HFF-Myc (cell line): ENCODE results near the gene TRIM73.
"Not testable (repeated sequence)": the region's sequence is repeated elsewhere in the genome, so short reads cannot be mapped to it uniquely, and the experiment has no call there.

Source experiments
- DNase-seq: peaks from one replicate; pipeline ENCODE4 v3.0.0-alpha.2; 2011; ENCODE audit warnings: low read depth; ENCODE audit errors: extremely low read depth
- H3K4me3 ChIP-seq: replicated peaks from 2 replicates; pipeline ENCODE4 v1.5.1; 2011; ENCODE audit warnings: low read depth, mild to moderate bottlenecking, control low read depth, low read length

Gene TRIM73

DNA sequence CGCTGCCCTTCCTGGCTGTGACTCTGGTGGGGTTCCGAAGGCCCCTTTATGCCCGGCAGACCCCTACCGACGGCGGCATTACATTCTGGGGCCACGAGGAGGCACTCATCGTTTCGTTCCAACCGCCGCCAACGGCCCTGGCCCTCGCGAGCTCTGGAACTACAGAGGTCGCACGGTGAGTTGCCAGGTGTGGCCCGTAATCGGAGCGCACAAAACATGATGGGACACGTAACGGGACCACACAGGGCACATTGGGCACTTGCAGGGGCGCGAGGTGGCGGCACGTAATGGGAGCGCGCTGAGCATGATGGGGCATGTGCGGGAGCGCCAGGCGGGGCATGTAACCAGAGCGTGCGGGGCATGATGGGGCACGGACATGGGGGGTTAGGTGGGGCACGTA, at the start of gene TRIM73:
Gene TRIM73 (plus strand): TSS at position 301 of the 400 bp plus-strand sequence. CDS start 3,305 bp downstream, outside the sequence.
- not testable (repeated sequence) for DNase-seq, H3K4me3 ChIP-seq

DNA sequence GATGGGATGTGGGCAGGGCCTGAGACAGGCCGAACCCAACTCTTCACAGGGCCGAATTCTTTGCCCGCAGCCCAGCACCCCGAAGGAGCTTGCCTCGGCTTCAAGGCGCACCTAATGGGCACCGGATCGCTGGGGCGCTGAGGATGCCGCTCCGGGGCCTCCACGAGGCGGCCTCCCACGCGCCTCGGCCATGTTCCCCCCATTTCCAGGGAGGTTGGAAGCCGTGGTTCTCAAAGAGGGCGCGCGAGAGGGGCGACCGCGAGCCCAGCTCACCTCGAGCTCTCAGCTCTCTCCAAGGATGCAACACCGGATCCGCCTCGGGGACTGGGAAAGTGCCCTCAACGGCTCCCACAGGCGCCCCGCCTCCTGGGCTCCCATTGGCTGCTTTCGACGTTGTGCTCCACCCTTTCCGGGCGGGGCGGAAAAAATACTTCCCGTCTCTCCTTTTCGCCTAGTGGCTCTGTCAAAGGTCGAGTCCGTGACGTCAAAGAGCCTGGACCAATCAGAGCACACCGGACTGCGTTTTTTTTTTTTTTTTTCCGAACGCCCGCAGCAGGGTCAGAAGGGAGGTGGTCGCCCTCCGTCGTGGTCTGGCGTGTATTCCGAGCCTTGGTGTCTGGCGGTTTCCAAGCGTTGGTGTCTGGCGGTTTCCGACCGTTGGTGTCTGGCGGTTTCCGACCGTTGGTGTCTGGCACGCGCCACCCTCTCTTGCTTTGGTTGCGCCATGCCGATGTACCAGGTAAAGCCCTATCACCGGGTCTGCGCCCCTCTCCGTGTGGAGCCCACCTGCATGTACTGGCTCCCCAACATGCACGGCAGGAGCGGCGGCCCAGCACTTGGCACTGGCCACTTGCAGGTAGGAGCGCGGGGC, 36.5 kb upstream of the TRIM73 start:
- peak overlapping the region; percentile 45 for H3K4me3 ChIP-seq
- not testable (repeated sequence) for DNase-seq

DNA sequence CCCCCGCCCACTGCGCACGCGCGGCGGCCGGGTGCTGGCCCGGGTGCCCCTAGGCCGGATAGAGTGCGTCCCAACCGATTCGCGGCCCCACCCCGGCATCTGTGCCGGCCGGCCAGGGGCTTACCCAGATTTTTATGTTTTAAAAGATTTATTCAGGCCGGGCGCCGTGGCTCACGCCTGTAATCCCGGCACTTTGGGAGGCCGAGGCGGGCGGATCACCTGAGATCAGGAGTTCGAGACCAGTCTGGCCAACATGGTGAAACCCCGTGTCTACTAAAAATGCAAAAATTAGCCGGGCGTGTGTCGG, 35.9 kb upstream of the TRIM73 start:
- not testable (repeated sequence) for DNase-seq
- H3K4me3 ChIP-seq: peak overlapping the region; percentile 45

DNA sequence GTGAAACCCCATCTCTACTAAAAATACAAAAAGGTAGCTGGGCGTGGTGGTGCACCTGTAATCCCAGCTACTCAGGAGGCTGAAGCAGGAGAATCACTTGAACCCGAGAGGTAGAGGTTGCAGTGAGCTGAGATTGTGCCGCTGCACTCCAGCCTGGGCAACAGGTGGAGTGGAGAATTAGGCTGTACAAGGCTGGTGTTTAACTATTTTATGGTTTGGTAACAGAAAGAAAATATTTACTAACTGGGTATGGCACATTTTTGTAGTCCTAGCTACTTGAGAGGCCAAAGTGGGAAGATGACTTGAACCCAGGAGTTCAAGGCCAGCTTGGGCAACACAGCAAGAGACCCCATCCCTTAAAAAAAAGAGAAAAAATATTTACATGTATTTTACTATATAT, 31.4 kb upstream of the TRIM73 start:
- not testable (repeated sequence) for H3K4me3 ChIP-seq, DNase-seq

DNA sequence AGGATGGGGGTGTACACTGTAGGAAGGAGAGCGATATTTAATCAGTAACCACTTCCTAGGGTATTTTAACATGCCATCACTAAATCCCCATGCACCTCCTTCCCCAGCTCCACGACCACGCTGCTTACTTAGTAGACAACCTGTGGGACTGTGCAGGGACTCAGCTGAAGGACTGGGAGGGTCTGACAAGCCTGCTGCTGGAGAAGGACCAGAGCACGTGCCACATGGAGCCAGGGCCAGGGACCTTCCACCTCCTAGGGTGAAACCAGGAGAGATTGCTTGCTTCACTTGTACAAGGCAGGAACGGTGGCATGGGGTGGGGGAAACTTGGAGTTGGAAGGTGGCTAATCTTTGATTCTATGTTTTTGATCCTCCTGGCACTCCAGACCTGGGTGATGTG, 28.8 kb upstream of the TRIM73 start:
- DNase-seq, H3K4me3 ChIP-seq: not testable (repeated sequence)

DNA sequence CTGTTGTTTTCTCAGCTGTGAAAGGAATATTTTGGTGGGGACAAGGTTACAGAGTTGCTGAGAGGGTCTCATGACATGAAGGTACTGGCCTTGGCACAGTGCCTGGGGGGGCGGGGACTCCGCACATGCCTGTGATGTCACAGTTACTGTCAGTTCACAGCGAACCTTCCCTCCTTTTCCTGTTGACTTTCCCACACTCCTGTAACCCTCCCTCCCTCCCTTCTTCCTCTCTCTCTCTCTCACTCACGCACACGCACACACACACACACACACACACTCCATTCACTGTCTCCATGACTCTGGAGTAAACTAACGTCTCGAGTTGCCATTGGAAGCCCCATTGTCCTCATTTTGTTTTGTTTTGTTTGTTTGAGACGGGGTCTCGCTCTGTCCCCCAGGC, 28.1 kb upstream of the TRIM73 start:
- not testable (repeated sequence) for H3K4me3 ChIP-seq, DNase-seq

DNA sequence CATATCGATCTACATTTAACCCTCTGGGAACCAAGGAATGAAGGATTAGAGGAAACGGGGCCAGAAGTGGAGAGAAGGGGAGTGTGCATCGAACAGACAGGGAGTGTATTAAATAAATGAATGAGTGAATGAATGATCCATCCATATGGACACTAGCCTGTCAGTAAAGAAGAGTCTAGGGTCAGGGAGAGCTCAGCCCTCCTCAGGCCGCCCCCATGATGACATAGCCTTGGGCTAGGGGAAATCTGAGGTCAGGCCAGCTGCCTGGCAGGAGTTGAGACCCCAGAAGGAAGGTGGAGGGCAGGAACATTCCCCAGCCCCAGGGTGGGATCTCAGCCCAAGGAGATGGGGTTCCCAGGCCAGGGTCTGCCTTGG, 21.3 kb upstream of the TRIM73 start:
- H3K4me3 ChIP-seq, DNase-seq: not testable (repeated sequence)

DNA sequence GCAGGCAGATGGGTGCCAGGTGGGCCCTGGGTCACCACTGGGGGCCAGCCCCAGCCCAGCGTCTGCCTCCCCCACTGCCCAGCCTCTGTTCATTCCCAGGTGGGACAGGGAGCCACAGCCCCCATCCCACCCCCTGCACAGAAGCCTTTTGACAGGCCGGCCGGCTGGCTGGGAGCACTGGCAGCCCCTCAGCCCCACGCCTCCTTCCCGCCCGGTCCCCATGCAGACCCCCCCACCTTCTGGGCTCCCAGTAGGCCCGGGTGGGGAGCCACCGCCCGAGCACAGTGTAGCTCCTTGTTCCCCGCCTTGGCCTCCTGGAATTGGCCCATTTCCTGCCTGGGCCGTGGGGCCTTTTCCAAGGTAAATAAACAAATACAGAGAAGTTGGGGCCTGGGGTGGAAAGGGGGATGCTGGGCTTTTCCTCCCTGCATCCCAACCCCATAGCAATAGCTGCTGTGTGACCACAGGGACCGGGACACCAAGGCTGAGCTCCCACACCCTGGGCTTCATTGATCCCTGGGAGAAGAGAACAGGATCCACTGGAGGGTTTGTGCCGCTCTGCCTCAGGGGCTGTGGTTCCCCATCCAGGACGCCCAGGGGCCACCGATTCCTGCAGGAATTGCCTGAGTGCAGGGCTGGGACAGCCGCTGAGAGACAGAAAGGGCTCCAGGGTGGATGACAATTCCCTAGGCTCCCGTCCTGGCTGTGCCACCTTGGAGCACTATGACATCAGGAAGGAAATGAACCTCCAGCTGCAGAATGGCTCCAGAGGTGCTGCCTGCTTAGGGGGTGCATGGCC, 20.7 kb upstream of the TRIM73 start:
- not testable (repeated sequence) for H3K4me3 ChIP-seq, DNase-seq

DNA sequence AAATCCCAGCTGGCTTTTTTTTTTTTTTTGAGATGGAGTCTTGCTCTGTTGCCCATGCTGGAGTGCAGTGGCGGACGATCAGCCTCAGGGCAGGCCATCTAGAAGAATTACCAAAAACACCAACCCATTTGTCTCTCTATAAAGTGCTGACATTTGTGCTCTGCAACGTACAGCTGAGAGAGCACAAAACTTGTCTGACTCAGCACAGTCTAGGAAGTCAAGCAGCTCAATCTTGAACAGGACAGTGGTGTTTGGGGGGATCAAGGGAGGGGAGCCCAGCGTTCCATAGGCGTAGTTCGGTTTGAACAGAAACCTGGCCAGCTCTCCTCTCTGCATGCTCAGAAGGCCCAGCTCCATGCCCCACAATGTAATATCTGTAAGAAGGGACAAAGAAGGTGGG, 2.2 kb upstream of the TRIM73 start:
- not testable (repeated sequence) for DNase-seq, H3K4me3 ChIP-seq

DNA sequence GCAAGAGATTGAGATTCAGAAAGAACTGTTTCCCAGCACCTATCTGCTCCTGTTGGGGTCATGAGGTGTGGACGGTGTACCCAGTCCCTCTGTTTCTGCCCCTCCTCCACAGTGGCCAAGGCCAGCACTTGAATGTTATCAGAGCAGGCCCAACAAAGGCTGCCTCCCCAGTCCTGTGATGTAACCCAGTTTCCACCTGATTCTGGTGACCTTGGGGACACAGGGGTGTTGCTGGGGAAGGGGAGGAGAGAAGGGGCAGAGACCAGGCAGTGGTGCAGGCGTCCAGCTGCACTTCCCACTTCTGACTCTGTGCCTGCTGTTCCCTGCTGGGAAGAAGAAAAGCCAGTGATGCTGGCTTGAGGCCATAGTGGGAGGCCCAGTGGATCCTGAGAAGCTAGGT, 2.4 kb downstream of the TRIM73 start:
- H3K4me3 ChIP-seq, DNase-seq: not testable (repeated sequence)

DNA sequence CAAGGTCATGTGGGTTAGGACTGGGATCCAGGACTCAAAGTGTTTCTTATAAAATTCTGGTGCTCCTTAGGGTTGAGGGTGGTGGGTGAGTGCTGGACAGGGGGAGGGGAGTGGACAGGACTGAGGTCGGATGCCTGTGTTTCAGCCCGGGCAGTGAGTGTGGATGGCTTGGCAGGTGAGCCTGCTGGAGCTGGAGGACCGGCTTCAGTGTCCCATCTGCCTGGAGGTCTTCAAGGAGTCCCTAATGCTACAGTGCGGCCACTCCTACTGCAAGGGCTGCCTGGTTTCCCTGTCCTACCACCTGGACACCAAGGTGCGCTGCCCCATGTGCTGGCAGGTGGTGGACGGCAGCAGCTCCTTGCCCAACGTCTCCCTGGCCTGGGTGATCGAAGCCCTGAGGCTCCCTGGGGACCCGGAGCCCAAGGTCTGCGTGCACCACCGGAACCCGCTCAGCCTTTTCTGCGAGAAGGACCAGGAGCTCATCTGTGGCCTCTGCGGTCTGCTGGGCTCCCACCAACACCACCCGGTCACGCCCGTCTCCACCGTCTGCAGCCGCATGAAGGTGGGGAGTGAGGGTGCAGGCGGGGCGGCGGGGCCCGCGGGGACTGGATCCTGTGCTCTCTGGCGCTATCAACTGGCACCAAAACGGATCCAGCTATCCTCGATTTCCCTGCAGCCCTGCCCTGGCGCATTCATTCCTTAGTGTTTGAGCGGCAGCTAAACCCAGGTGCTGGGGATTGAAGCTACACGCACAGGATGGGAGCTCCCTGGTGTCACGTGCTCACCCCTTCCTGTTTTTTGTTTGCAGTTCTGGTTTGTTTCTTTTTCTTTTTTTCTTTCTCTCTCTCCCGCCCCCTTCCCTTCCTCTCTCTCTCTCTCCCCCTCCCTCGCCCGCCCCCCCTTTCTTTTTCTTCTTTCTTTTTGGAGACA, 3.6 kb downstream of the TRIM73 start:
- DNase-seq, H3K4me3 ChIP-seq: not testable (repeated sequence)

DNA sequence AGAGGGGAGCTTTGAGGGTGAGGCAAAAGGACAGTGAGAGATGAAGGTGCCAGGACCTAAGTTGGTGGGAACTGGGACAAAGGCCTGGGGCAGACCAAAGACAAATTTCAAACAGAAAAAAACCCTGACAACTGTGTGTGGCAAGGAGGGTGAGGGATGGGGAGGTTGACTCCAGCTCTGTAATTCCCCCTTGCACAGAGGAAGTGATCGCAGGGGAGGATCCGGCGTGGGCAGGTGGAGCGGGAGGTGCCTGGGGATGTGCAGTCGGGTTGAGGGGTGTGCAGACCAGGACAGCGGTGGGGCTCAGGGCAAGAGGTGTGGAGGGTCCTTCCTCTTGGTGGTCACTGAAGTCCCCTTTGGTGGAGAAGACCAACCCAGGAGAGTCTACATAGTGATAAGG, 5.1 kb downstream of the TRIM73 start:
- not testable (repeated sequence) for DNase-seq, H3K4me3 ChIP-seq

DNA sequence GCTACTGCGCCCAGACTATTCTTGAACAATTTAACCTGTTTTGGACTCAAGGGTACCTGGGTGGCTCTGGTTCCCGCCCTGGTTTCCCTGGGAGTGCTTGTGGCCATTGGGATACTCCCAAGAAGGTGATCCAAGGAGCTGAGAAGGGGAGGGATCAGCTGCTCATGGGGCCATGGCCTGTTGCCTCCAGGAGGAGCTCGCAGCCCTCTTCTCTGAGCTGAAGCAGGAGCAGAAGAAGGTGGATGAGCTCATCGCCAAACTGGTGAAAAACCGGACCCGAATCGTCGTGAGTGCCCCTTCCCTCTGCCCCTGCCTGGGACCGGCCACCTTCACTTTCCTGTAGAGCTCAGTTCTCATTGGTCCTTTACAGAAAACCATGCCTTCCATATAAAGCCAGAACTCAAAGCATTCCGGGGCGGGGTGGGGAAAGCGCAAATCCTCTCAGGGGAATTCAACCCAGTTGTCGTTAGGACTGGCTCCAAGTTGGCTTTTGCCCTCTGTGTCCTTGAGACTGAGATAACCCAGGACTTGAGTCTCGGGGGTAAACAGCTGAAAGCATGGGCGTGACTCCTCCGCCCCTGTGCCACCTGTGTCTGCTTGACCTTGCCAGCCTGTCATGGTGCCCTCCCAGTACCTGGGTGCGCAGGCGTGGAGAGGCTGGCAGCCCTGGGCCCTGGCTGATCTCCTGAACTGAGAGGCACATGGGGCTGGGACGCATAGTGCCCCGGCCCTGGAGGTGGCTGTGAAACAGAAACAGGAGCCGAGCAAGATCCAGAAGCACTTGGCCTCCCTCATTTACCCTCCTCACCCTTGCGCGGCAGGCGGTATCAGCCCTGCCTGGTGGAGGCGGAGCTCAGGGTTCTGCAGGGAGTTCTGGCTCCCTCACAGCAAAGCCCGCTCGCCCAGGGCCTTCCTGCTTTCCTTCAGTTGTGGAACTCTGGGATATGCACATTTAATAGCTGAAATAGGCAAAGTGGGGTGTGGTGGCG, 8.3 kb downstream of the TRIM73 start:
- not testable (repeated sequence) for DNase-seq, H3K4me3 ChIP-seq

DNA sequence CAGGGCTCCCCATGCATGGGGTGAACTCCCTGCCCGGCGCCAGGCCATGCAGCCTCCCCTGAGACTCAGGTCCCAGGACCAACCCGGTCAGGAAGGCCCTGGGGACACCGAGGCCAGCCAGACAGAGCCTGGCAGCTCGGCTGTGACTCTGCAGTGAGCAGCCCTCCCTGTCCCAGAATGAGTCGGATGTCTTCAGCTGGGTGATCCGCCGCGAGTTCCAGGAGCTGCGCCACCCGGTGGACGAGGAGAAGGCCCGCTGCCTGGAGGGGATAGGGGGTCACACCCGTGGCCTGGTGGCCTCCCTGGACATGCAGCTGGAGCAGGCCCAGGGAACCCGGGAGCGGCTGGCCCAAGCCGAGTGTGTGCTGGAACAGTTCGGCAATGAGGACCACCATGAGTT, 9.2 kb downstream of the TRIM73 start:
- DNase-seq: not testable (repeated sequence)

DNA sequence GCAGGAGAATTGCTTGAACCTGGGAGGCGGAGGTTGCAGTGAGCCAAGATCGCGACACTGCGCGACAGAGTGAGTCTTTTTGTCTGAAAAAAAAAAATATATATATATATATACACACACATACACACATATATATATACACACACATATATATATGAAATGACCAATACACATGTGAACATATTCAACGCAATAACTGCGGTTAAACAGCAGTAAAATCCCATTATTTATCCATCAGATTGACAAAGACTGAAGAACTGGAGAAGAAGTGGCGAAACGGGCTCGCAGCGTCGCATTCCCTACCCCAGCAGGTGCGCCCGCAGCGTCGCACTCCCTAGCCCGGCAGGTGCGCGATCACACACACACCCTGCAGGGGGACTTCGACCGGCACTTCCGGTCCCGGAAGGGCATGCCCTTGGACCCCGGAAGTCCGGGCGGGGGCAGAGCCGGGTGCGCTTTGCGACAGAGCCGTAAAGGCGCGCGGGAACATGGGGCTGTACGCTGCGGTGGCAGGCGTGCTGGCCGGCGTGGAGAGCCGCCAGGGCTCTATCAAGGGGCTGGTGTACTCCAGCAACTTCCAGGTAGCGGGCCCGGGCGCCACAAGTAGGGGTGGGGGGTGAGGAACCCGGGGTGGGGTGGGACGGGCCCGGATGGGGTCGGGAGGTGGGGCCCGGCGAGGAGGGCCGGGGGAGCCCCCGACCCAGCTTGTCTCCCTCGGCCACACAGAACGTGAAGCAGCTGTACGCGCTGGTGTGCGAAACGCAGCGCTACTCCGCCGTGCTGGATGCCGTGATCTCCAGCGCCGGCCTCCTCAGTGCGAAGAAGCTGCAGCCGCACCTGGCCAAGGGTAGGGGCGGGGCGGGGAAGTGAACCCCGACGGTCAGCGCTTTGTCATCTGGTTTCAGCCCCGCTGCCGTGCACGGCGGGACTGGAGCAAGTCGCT, 14.7 kb downstream of the TRIM73 start:
- peak overlapping the region; percentile 21; the same call in 1 of the 2 replicates for H3K4me3 ChIP-seq
- not testable (repeated sequence) for DNase-seq

More for the DNA sequence above, 9.2 kb downstream of the TRIM73 start:
- H3K4me3 ChIP-seq: not testable (repeated sequence)

DNA sequence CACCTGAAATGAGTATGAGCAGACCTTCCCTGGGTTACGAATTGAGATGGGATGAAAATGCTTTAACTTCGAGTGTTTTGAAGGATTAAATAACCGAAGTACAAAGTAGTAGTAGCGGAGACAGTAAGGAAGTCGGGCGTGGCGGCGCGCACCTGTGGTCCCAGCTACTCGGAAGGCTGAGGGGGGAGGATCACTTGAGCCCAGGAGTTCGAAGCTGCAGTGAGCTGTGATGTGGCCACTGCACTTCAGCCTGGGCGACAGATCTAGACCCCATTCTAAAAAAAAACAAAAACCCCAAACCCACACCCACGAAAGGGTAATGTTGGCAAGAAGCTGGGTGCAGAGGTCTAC, 15.4 kb downstream of the TRIM73 start:
- not testable (repeated sequence) for H3K4me3 ChIP-seq, DNase-seq
